ENCODE results near the gene USP2. TPM values are rescaled to one million over a fixed set of nuclear protein-coding genes. Genes with fewer than 3 reads are reported as not detected.

Gene USP2
- total and polyA plus RNA-seq, 2 of the 8 experiments (the other 6 are each of a cell fraction or from before 2014, with no cell fraction given): 2.2 to 6.9 TPM

GRCh38 chr11:119329320-119329719 lies 52.2 kb downstream of the USP2 start (continued):
- TF ChIP-seq, protein P1, sequence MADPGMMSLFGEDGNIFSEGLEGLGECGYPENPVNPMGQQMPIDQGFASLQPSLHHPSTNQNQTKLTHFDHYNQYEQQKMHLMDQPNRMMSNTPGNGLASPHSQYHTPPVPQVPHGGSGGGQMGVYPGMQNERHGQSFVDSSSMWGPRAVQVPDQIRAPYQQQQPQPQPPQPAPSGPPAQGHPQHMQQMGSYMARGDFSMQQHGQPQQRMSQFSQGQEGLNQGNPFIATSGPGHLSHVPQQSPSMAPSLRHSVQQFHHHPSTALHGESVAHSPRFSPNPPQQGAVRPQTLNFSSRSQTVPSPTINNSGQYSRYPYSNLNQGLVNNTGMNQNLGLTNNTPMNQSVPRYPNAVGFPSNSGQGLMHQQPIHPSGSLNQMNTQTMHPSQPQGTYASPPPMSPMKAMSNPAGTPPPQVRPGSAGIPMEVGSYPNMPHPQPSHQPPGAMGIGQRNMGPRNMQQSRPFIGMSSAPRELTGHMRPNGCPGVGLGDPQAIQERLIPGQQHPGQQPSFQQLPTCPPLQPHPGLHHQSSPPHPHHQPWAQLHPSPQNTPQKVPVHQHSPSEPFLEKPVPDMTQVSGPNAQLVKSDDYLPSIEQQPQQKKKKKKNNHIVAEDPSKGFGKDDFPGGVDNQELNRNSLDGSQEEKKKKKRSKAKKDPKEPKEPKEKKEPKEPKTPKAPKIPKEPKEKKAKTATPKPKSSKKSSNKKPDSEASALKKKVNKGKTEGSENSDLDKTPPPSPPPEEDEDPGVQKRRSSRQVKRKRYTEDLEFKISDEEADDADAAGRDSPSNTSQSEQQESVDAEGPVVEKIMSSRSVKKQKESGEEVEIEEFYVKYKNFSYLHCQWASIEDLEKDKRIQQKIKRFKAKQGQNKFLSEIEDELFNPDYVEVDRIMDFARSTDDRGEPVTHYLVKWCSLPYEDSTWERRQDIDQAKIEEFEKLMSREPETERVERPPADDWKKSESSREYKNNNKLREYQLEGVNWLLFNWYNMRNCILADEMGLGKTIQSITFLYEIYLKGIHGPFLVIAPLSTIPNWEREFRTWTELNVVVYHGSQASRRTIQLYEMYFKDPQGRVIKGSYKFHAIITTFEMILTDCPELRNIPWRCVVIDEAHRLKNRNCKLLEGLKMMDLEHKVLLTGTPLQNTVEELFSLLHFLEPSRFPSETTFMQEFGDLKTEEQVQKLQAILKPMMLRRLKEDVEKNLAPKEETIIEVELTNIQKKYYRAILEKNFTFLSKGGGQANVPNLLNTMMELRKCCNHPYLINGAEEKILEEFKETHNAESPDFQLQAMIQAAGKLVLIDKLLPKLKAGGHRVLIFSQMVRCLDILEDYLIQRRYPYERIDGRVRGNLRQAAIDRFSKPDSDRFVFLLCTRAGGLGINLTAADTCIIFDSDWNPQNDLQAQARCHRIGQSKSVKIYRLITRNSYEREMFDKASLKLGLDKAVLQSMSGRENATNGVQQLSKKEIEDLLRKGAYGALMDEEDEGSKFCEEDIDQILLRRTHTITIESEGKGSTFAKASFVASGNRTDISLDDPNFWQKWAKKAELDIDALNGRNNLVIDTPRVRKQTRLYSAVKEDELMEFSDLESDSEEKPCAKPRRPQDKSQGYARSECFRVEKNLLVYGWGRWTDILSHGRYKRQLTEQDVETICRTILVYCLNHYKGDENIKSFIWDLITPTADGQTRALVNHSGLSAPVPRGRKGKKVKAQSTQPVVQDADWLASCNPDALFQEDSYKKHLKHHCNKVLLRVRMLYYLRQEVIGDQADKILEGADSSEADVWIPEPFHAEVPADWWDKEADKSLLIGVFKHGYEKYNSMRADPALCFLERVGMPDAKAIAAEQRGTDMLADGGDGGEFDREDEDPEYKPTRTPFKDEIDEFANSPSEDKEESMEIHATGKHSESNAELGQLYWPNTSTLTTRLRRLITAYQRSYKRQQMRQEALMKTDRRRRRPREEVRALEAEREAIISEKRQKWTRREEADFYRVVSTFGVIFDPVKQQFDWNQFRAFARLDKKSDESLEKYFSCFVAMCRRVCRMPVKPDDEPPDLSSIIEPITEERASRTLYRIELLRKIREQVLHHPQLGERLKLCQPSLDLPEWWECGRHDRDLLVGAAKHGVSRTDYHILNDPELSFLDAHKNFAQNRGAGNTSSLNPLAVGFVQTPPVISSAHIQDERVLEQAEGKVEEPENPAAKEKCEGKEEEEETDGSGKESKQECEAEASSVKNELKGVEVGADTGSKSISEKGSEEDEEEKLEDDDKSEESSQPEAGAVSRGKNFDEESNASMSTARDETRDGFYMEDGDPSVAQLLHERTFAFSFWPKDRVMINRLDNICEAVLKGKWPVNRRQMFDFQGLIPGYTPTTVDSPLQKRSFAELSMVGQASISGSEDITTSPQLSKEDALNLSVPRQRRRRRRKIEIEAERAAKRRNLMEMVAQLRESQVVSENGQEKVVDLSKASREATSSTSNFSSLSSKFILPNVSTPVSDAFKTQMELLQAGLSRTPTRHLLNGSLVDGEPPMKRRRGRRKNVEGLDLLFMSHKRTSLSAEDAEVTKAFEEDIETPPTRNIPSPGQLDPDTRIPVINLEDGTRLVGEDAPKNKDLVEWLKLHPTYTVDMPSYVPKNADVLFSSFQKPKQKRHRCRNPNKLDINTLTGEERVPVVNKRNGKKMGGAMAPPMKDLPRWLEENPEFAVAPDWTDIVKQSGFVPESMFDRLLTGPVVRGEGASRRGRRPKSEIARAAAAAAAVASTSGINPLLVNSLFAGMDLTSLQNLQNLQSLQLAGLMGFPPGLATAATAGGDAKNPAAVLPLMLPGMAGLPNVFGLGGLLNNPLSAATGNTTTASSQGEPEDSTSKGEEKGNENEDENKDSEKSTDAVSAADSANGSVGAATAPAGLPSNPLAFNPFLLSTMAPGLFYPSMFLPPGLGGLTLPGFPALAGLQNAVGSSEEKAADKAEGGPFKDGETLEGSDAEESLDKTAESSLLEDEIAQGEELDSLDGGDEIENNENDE (IDR thresholded peaks at IDR 0.05; ENCODE audit: insufficient replicate concordance, low read length): no peak
